ENCODE measurements around the gene TOMT. TPM values are rescaled to one million over a fixed set of nuclear protein-coding genes. Genes with fewer than 3 reads are reported as not detected.

The TOMT gene
- total RNA-seq, 1 experiment from 2014 or later, result not detected

DNA sequence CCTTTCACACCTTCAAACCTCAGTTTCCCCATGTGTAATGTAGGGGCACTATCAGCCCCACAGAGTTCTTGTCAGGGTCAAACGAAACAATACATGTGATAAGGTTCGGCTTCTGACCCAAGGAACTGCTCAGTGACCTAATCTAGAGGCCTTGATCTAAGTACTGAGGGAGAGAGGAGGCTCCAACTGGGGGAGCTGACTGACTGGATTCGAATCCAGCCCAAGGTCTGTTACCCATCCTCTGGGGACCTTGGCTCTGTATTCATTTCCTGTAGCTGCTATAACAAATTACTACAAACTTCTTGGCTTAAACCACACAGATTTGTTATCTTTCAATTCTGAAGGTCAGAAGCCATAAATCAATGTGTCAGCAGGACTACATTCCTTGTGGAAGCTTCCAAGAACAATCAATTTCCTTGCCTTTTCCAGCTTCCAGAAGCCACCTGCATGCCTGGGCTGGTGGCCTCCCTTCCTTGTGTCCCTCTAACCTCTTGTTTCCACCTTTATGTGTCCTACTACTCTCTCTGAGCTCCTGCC lies 17.5 kb downstream of the TOMT start:
- Mint-ChIP-seq H3K27me3 (ENCODE audit: low read depth) (peaks cover 68% of the 10 kb centered on the region), H3K4me3 (no peak overlapping the region), H3K4me1 (no peaks in the 10 kb centered on the region), H3K27ac (no peak overlapping the region), H3K9me3 (peaks cover 49% of the 10 kb centered on the region), H3K36me3 (peaks cover 16% of the 10 kb centered on the region)
- no peak for DNase-seq (ENCODE audit: low spot score)
- CTCF ChIA-PET, result no interaction called here
- no peak for ATAC-seq
- POLR2A ChIA-PET, result no interaction called here
- TF ChIP-seq GABPB1 (CRISPR knock-in tag; IDR thresholded peaks at IDR 0.05), result no peak
- no peak for TF ChIP-seq E2F5 (CRISPR knock-in tag; IDR thresholded peaks at IDR 0.05)
- TF ChIP-seq ERG (CRISPR knock-in tag; IDR thresholded peaks at IDR 0.05), result no peak
- TF ChIP-seq, protein P1, sequence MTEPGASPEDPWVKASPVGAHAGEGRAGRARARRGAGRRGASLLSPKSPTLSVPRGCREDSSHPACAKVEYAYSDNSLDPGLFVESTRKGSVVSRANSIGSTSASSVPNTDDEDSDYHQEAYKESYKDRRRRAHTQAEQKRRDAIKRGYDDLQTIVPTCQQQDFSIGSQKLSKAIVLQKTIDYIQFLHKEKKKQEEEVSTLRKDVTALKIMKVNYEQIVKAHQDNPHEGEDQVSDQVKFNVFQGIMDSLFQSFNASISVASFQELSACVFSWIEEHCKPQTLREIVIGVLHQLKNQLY (CRISPR knock-in tag; IDR thresholded peaks at IDR 0.05), result no peak
- TF ChIP-seq RORB (CRISPR knock-in tag; IDR thresholded peaks at IDR 0.05), result no peak
- TF ChIP-seq MXD4 (CRISPR knock-in tag; IDR thresholded peaks at IDR 0.05; ENCODE audit: borderline replicate concordance), result no peak
- TF ChIP-seq CREB1 (CRISPR knock-in tag; IDR thresholded peaks at IDR 0.05), result no peak
- TF ChIP-seq JAZF1 (CRISPR knock-in tag; IDR thresholded peaks at IDR 0.05), result no peak
- TF ChIP-seq FOXP1 (CRISPR knock-in tag; IDR thresholded peaks at IDR 0.05; ENCODE audit: borderline replicate concordance), result no peak
- no peak for TF ChIP-seq ZNF512 (CRISPR knock-in tag; IDR thresholded peaks at IDR 0.05; ENCODE audit: borderline replicate concordance)
- TF ChIP-seq AR (CRISPR knock-in tag; IDR thresholded peaks at IDR 0.05), result no peak
- TF ChIP-seq ATF2 (CRISPR knock-in tag; IDR thresholded peaks at IDR 0.05; ENCODE audit: borderline replicate concordance, low read depth), result no peak
- TF ChIP-seq E2F1 (CRISPR knock-in tag; IDR thresholded peaks at IDR 0.05), result no peak
- TF ChIP-seq, protein P2, sequence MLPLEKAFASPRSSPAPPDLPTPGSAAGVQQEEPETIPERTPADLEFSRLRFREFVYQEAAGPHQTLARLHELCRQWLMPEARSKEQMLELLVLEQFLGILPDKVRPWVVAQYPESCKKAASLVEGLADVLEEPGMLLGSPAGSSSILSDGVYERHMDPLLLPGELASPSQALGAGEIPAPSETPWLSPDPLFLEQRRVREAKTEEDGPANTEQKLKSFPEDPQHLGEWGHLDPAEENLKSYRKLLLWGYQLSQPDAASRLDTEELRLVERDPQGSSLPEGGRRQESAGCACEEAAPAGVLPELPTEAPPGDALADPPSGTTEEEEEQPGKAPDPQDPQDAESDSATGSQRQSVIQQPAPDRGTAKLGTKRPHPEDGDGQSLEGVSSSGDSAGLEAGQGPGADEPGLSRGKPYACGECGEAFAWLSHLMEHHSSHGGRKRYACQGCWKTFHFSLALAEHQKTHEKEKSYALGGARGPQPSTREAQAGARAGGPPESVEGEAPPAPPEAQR (CRISPR knock-in tag; IDR thresholded peaks at IDR 0.05), result no peak
- no peak for TF ChIP-seq ZNF219 (CRISPR knock-in tag; IDR thresholded peaks at IDR 0.05; ENCODE audit: borderline replicate concordance)
- TF ChIP-seq NR2C2 (CRISPR knock-in tag; IDR thresholded peaks at IDR 0.05), result no peak
- TF ChIP-seq, protein P3, sequence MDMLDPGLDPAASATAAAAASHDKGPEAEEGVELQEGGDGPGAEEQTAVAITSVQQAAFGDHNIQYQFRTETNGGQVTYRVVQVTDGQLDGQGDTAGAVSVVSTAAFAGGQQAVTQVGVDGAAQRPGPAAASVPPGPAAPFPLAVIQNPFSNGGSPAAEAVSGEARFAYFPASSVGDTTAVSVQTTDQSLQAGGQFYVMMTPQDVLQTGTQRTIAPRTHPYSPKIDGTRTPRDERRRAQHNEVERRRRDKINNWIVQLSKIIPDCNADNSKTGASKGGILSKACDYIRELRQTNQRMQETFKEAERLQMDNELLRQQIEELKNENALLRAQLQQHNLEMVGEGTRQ (CRISPR knock-in tag; IDR thresholded peaks at IDR 0.05), result no peak
